Mucosa of descending colon (tissue), 3 donors: ENCODE results near the gene EPHA8. TPM values are rescaled to one million over a fixed set of nuclear protein-coding genes. Genes with fewer than 3 reads are reported as not detected.

Source experiments
- ATAC-seq: fragments of 200-7000 bp; cut with Tn5 transposase; one replicate; pipeline ENCODE4 v1.9.1; 2020; ENCODE audit warnings: mild to moderate bottlenecking, moderate library complexity
- DNase-seq, 3 donors: peaks; one replicate each; pipeline ENCODE4 v3.0.0-alpha.2; 2020
- H3K36me3 ChIP-seq: fragments of 200-600 bp; one replicate; pipeline ENCODE4 v1.8.0; 2021; ENCODE audit warnings: low read depth, mild to moderate bottlenecking
- H3K4me1 ChIP-seq: fragments of 200-600 bp; one replicate; pipeline ENCODE4 v1.8.0; 2021; ENCODE audit warnings: low read depth, mild to moderate bottlenecking
- H3K4me3 ChIP-seq: fragments of 200-600 bp; one replicate; pipeline ENCODE4 v1.8.0; 2021; ENCODE audit warnings: mild to moderate bottlenecking
- H3K9me3 ChIP-seq: fragments of 200-600 bp; one replicate; pipeline ENCODE4 v1.8.0; 2021; ENCODE audit warnings: mild to moderate bottlenecking
- CTCF ChIP-seq: fragments of 200-600 bp; IDR thresholded peaks from one replicate; pipeline ENCODE4 v1.8.0; 2022; ENCODE audit warnings: antibody characterized with exemption, mild to moderate bottlenecking
- intact Hi-C, 2 donors: fragments of 100-400 bp; cut with DNase I in 1 of 2; cut with micrococcal nuclease in 1 of 2; formaldehyde crosslinking; loops; one replicate each; pipeline versions ENCODE4 v1.11.0 to v1.11.1; 2022; cut with DNase I, micrococcal nuclease
- total RNA-seq, 3 donors: library from RNA; stranded (reverse); fragmentation: NEBNext Ultra II Directional in 2 of 3; extraction: Animal tissue kit (Norgen Biotek cat#: 25700) in 2 of 3; gene quantifications; one replicate each; pipeline versions ENCODE4 v1.2.1 to v1.2.4, GENCODE V29; 2021 to 2023
- donor health status: DM: no; HTN: no; CAD: no; lungs with moderate emphysema.
- donor health status: DM: no; HTN: no; CAD: no.
- donor health status: DM: no; HTN: yes; CAD: no.

Gene EPHA8
- total RNA-seq, 3 donors from 2014 or later = not detected

- DNase-seq = peak in 1 of 3 donors; percentile 27
- no peak for ATAC-seq
- Histone ChIP-seq H3K36me3 (no peaks in the 10 kb centered on the region), H3K4me3 (no peak overlapping the region), H3K9me3 (no peaks in the 10 kb centered on the region), H3K4me1 (no peaks in the 10 kb centered on the region)
- intact Hi-C loops = no loop called here
- no peak for TF ChIP-seq CTCF
Observed at GRCh38 chr1:22639286-22639685, 76.0 kb downstream of the EPHA8 start.

GRCh38 chr1:22641247-22641646 lies 78.0 kb downstream of the EPHA8 start:
- intact Hi-C loops = loop anchor here in 1 of 2 donors (5.0 kb wide), 1 partner anchor 219 kb away; no protein-coding TSS in a partner anchor
- H3K4me3 ChIP-seq = no peak overlapping the region
- H3K4me1 ChIP-seq = no peaks in the 10 kb centered on the region
- DNase-seq (no peak), ATAC-seq (no peak)
- TF ChIP-seq CTCF = no peak
- H3K9me3 ChIP-seq = no peaks in the 10 kb centered on the region
- no peaks in the 10 kb centered on the region for H3K36me3 ChIP-seq

- peak; percentile 78 for TF ChIP-seq CTCF
- intact Hi-C loops = loop anchor here (1.0 to 5.0 kb wide), 2 partner anchors 220 to 222 kb away; no protein-coding TSS in a partner anchor
Observed at GRCh38 chr1:22641906-22642636, 78.8 kb downstream of the EPHA8 start.

GRCh38 chr1:22643381-22643780 lies 80.1 kb downstream of the EPHA8 start, which contains the start of gene C1QC:
C1QC (plus strand) TSS chr1:22643633; CDS start chr1:22644024, 391 bp downstream.
- intact Hi-C loops = loop anchor here in 1 of 2 donors (5.0 kb wide), 1 partner anchor 221 kb away; no protein-coding TSS in a partner anchor
- no peaks in the 10 kb centered on the region for H3K36me3 ChIP-seq
- DNase-seq (peak in 1 of 3 donors; percentile 37), ATAC-seq (peak; percentile 35)
- TF ChIP-seq CTCF = no peak
- H3K9me3 ChIP-seq = no peaks in the 10 kb centered on the region
- H3K4me1 ChIP-seq = no peaks in the 10 kb centered on the region
- H3K4me3 ChIP-seq = no peak within 1 kb of the TSS

More at GRCh38 chr1:22641906-22642636, 78.8 kb downstream of the EPHA8 start:
- ATAC-seq (peak; percentile 83), DNase-seq (peak; percentile 77 to 87 (median 85))
- H3K4me3 ChIP-seq = no peak overlapping the region
- no peaks in the 10 kb centered on the region for H3K4me1 ChIP-seq
- H3K9me3 ChIP-seq = no peaks in the 10 kb centered on the region
- H3K36me3 ChIP-seq = no peaks in the 10 kb centered on the region

- no peak for TF ChIP-seq CTCF
- intact Hi-C loops = loop anchor here in 1 of 2 donors (5.0 kb wide), 1 partner anchor 222 kb away; no protein-coding TSS in a partner anchor
Observed at GRCh38 chr1:22643928-22644327, 80.6 kb downstream of the EPHA8 start.

More at GRCh38 chr1:22643928-22644327, 80.6 kb downstream of the EPHA8 start:
- DNase-seq = no peak
- Histone ChIP-seq H3K4me1 (no peaks in the 10 kb centered on the region), H3K4me3 (no peak overlapping the region), H3K9me3 (no peaks in the 10 kb centered on the region), H3K36me3 (no peaks in the 10 kb centered on the region)
- ATAC-seq = no peak
